HG03108 (cell line): ENCODE data around the gene PPM1M.

Experiments used
- ATAC-seq: cut with Tn5 transposase; IDR thresholded peaks from one replicate; pipeline ENCODE4 v1.9.1; 2021; ENCODE audit warnings: moderate library complexity; ENCODE audit not compliant: unreplicated experiment

PPM1M gene

DNA sequence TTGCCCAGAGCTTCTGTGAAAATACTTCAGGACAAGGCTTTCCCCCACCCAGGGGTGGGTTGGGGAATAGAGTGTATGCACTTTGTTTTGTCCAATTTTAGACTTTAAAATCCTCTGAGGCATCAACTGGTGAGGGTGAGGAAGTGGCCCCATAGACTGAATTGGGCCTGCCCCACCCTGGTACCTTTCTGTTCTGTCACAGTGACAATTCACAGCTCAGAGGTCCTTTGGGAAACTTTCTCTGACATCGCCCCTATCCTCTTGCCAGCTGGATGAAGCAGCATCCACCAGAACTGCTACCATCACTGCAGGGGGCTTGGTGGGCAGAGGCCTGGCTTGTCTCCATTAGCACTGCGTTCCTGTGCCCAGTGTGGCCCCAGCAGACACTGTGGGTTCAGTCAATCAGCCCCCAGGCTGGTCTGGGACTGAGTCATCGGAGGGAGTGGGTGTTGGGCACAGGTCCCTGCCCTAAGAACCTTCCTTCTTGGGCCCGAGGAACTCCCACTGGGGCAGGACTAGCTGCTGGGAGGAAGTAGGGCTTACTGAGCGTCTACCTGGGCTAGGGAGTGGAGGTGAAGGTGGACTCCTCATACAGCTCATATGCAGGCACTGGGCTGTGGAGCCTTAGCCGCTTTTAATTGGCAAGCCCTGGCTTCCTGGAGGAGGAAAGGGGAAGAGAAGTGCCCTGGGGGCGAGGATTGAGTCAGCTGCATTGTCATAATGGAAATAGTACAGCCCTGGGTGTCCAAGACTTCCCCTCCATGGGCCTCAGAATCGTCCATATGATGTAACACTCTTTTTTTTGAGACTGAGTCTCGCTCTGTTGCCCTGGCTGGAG, 1.5 kb upstream of the PPM1M start:
- peak; percentile 22 for ATAC-seq

DNA sequence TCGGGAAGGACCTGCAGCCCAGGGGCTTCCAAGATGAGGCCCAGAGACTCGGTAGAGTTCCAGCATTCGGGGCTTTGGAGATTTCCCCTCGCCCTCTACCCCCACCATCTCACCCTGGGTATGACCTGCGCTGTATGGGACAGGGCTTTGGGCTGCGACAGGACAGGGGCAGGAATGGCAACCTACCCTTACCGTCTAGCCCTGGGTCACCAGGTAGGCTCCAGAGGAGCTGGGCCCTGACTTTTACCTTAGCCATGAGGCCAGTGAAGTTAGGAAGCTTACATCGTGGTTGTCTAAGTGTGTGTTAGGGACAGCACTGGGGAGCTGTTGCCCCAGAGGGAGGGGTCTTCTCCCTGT, 683 bp downstream of the PPM1M start:
- ATAC-seq, result no peak

DNA sequence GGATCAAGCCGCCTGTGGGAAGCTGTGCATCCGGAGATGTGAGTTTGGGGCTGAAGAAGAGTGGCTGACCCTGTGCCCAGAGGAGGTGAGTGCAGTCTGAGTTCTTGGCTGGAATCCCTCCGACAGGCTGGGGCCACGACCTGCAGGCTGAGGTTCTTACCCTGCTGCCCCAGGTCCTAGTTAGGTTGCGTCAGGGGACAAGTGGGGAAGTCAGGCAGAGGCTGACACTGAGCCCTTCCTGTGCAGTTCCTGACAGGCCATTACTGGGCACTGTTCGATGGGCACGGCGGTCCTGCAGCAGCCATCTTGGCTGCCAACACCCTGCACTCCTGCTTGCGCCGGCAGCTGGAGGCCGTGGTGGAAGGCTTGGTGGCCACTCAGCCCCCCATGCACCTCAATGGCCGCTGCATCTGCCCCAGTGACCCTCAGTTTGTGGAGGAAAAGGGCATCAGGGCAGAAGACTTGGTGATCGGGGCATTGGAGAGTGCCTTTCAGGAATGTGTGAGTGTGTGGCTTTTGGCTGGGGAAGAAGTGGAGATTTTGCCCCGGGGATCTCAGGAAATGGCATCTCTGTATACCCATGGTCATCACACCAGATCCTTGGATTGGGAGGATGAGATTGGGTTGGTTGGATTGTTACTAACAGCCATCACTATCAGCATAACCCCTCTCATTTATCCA, 1.3 kb downstream of the PPM1M start:
- no peak for ATAC-seq

DNA sequence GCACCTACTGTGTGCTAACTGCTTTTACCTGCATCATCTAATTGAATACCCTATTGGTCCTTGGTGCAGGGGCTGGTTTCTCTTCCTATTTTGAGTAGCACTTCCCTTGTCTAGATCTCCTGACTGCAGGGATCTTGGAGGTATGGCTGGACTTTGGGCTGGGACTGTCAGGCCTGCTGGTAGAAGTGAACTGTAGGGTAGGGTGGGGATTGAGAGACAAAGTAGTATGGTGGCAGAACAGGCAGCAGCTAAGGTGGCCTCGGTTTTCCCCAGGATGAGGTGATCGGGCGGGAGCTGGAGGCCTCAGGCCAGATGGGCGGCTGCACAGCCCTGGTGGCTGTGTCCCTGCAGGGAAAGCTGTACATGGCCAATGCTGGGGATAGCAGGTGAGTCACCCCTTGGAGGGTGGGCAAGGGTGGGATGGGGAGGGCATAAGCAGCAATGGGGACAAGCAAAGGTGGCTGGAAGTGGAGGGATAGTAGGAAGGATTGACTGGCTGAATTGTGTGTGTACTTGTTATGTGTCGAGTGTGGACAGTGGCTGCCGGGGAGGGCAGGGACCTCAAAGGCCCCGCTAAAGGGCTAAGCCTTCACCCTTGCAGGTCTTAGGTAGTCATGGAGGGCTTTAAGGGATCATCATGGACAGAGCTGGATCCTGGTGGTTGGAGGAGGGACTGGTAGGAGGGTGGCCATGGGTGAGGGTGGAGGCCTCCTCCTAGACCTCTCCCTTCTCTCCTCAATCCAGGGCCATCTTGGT, 2.0 kb downstream of the PPM1M start:
- ATAC-seq, result no peak

DNA sequence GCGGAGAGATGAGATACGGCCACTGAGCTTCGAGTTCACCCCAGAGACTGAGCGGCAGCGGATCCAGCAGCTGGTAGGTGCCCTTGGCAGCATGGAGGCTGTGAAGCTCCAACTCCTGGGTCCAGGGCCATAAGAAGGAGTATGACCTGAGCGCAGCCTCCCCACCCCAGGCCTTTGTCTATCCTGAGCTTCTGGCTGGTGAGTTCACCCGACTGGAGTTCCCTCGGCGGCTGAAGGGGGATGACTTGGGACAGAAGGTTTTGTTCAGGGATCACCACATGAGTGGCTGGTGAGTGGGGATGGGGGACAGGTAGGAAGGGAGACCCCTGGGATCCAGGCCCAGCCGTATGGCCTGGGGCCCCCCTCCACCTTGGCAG, 2.6 kb downstream of the PPM1M start:
- no peak for ATAC-seq

DNA sequence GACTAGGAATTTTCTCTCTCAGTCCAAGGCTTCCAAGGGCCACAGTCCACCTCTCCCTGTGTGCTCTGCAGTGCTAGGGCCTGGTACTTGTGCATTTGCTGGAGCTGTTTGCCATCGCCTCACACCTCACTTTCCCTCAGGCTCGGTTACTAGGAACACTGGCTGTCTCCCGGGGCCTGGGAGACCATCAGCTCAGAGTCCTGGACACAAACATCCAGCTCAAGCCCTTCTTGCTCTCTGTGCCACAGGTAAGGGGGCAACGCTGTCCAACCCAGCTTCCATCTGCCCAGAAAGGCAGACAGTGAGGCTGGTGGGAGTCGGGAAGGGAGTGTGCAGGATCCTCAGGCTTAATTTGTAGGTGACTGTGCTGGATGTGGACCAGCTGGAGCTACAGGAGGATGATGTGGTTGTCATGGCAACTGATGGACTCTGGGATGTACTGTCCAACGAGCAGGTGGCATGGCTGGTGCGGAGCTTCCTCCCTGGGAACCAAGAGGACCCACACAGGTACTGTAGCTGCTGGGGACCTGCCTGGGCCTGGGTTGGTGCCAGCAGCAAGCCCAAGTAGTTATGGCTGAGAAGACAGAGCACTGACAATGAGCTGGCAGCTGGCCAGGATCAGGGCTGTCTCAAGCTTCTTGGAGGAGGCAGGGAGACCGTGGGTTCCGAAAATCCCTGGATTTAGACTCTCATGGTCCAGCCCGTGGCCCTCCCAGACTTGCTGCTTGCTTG, 3.4 kb downstream of the PPM1M start:
- ATAC-seq, result no peak

DNA sequence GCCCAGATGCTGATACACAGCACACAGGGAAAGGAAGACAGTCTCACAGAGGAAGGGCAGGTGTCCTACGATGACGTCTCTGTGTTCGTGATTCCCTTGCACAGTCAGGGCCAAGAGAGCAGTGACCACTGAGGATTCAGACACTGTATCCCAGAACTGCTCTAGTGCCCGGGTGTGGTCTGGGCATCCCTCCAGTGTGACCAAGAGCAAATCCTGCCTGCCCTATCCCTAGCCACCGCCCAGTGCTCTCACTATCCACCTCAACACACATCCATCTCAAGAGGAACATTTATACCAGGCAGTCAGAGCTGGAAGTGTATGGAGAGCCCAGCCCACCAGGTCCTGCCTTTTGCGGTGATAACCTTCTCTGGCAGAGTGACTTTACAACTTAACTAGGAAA, 4.1 kb downstream of the PPM1M start:
- no peak for ATAC-seq

DNA sequence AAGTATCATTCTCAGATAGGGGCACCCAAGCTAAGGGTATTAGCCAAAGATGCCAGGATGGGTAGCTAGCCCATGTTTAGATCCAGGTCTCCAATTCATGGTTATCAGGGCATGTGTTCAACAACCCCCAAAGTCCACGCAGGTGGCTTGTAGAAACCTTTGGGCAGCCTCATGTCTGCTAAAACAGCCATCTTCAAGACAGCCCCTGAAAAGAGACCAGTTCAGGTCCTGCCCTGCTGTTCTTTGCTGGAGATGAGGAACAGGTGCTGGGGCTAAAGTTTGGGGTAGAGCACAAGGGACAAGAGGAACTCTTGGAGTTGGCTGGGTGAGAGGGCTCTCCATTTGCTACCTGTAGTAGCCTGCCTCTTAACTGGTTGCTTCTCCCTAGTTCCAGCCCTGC, 4.6 kb downstream of the PPM1M start:
- ATAC-seq, result no peak

DNA sequence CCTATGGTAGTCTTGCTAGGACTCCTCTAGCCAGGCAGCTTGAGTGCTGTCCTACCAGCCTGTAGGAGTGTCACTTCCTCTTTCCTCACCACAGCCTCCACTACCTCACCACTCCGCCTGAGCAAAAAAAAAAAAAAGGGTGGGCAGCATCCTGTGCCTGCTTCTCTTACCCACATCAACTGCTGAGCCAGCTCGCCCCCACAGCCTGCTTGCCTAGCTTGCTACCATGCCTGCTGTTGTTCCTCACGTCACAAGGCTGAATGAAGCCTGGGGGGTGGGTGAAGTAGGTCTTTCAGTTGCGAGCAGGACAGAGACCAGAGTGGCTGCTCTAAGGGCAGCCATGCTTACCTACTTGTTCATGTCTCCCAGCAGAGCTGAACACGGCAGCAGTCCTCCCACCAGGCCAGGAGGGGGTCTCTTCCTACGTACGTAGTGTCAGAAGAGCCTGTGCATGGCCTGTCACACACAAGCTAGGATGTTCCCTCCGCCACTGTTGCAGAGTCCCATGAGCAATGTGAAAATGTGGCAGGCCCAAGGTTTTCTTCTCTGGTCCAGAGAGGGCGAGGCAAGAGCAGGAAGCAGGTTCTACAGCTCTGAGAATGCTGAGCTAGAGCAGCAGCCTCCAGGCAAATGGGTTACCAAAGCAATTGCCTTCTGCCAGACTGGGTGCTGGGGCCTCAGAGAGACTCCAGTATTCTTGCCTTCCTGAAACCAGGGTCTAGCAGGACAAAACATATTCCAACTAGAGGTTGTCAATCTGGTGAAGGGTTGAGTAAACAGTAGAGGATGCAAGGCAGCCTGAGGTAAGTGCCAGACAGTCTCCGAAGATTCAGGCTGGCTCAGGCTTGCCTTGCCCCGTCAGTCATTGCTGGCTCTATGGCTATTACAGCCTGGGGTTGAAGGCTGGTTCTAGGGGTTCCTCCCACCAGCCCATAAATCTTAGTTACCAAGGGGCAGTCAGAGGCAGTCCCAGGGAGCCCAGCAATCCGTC, 8.1 kb downstream of the PPM1M start:
- peak; percentile 87 for ATAC-seq

DNA sequence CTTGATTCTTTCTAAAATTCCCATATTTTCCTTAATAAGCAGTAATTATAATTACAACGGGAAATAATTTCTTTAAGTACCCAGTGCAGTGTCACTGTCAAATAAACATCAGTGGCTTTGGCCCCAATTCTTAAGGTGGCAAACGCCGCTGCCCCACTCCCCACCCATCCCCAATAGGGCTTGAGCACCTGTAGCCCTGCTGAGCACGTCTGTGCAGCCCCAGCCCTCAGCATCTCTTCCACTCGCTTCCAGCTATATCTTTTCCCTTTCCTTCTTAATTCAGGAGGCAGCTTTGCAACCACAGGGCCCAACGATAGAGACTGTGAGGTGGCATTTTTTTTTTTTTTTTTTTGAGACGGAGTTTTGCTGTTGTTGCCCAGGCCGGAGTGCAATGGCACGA, 9.0 kb downstream of the PPM1M start:
- no peak for ATAC-seq

DNA sequence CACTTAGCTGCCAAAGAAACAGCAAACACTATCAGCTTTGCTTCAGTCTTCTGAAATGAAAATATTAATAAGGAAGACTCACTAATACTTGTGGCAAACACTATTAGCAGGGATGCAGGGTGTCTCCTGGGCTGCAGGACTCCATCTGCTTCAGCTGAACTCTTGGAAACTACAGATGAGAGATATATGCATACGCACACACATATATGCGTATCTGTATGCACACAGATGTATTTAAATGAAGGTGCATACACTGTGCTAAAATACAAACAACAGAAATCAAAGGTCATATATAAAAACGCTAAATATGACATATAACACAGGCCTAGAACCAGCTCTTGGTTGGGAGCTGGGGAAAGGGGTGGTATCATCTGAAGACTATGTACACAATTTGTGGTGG, 10.6 kb downstream of the PPM1M start:
- ATAC-seq, result no peak

DNA sequence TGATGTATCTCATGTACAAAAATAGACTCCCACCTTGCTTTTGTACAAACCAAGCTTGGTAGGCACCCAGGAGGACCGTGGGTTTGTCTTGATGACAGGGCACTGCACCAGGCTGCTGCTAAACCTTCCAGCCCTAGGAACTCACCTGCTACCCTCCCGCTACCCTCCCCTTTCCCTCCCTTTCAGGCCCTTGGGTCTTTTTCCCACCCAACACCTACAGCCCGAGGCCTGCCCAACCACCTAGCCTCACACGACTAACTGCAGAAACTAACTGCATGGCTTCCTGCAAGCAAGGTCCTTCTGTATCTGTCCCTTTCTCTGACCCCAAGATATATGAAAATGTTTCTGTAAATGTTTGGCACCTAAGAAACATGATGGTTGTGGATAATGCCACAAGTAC, 11.1 kb downstream of the PPM1M start:
- no peak for ATAC-seq

DNA sequence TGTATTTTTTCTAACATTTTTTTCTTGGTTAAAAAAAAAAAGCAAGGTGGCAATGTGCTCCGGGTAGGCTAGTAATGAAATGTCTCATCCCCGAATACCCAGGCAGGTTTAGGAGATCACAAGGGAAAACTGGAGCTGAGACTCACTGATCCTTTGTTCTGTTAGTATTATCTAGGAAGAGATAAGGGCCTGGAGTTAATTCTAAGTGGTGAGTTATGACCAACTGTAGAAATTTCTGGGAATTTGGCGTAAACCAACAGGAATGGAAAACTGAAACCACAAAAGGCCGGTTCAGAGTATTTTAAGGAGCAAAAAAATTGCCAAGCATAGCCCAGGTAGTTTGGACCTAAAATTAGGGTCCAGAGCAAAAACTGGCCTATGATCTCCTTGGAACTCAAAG, 12.4 kb downstream of the PPM1M start:
- ATAC-seq, result no peak

DNA sequence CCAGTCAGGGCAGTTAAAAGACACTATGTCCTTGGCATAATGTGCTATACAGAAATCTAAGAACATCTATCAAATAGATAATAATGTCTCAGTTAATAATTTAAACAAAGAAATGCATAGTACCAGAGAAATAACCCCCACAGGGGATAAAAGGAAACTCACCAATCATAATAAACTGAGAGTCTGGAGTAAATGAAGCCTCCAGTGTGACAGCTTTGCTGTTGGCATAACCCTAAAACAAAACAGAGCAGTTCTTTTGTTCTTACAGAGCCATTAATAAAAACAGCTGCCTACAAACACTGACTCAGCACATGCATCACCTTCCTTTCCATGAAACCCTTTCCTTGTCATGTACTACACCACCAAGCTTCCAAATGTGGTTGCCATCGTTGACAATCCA, 13.5 kb downstream of the PPM1M start:
- ATAC-seq, result no peak

DNA sequence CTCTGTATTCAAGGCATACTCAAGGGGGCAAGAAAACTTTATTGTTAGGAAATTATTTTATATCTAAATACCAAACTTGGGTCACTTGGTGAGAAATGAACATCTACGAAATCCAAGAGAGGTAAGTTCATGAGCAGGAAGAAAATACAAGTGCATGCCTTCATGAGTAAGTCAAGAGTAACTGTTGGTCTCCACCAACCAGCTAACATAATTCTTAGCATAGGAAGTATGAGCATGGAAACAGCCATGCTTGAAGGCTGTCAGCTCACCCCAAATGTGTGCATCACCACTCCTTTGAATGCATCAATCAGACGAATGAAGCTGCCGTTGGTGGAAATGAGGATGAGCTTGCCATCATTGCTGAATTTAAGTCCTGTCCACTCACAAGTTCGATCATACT, 13.9 kb downstream of the PPM1M start:
- ATAC-seq, result no peak

DNA sequence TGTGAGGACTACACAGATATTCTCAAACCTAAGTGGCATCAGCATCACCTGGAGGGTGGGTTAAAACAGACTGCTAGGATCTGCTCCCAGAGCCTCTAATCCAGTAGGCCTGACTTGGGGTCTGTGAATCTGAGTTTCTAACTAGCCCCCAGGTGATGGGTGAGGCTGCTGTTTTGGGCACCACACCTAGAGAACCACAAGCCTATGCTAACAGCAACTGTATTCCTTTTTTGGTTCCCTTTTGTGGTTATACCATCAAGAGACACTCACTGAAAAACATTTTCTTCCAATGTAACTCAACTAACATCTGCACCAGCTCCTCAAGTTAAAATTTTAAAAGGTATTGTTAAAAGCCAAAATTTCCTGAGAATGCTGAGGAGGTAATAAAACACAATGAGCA, 16.9 kb downstream of the PPM1M start:
- no peak for ATAC-seq

DNA sequence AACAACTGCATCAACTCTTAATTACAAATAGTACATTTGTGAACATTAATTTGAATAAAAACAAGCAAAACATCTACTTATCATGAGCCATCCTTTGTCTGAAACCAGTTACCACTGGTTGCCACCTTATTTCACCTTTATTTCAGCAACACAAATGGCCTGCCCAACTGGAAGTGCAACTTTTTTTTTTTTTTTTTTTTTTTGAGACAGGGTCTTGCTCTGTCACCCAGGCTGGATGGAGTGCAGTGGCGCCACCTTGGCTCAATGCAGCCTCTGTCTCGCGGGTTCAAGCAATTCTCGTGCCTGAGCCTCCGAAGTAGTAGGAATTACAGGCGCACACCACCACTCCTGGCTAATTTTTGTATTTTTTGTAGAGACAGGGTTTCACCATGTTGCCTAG, 19.8 kb downstream of the PPM1M start:
- ATAC-seq, result no peak

DNA sequence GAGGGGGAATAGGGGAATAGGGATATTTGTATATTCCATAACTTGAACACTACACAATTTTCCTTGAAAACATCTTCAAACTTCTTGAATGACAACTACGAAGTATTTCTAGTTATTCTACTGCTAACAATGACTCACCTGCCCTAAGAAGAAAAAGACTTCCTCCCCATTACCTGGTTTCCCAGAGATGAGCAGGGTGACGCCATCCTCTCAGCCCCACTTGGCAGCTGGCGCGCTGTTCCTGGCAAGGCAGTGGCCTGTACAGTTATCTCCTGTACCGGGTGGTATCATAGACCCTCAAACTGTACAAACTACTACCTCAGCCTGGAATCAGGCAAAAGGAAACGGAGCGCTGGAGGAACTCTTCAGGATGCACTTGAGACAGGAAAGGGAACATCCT, 22.5 kb downstream of the PPM1M start:
- no peak for ATAC-seq

DNA sequence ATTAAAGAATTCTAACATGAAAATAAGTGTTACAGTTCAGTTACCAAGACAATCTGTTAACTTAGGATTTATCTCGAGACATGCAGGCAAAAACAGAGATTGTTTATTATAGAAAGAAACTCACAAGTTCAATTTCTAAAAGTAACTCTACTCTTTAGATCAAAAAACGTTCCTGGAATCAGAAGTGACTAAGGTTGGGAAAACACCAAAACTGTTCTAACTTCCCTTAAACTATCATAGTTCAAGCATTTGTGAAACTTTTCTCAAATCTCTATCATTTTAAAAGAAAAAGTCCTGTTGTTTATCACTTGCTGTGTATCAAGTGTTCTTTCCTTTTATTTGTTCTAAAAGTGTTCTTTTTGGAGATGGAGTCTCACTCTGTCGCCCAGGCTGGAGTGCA, 24.2 kb downstream of the PPM1M start:
- ATAC-seq, result no peak

DNA sequence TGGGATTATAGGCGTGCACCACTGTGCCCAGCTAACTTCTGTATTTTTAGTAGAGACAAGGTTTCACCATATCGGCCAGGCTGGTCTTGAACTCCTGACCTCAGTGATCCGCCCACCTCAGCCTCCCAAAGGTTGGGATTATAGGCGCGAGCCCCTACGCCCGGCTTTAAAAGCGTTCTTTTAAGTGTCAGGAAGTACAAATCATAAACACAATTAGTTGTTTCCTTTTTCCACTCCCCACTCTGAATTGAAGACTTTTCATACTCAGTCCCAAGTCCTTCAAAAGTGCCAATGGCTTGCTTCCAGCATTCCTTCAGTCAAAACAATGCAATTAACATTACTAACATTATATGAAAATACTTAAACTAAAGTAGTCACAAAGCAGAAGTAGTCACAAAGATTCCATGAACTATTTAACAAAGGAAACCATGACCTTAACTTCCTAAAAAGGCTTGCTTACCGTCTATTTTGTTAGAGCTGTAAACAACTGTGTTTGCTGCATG, 24.7 kb downstream of the PPM1M start:
- ATAC-seq, result no peak
